ENCODE measurements around the gene LUC7L. TPM values are rescaled to one million over a fixed set of nuclear protein-coding genes. Genes with fewer than 3 reads are reported as not detected.

LUC7L gene
- total RNA-seq, 2 donors from 2014 or later = 101 to 171 TPM

DNA sequence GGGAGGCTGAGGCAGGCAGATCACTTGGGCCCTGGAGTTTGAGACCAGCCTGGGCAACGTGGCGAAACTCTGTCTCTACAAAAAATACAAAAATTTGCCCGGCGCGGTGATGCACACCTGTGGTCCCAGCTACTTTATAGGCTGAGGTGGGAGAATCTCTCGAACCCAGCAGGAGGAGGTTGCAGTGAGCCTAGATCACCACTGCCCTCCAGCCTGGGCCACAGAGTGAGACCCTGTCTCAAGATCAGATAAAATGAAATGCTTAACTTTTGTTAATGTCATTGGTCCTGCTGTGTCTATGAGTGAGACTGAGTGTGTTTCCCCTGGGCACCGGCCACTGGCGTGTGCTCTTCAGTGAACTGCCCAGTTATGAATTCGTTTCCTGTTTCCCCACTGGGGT is 15.9 kb upstream of the LUC7L start:
- Histone ChIP-seq H3K27me3 (replicated peaks; ENCODE audit: insufficient read depth) (no peaks in the 10 kb centered on the region), H3K36me3 (no peaks in the 10 kb centered on the region), H3K4me3 (no peak overlapping the region), H3K9me3 (no peaks in the 10 kb centered on the region), H3K27ac (no peak overlapping the region), H3K4me1 (ENCODE audit: control insufficient read depth in 1 of 2, low read depth in 2 of 2) (no peaks in the 10 kb centered on the region)
- no peak for ATAC-seq (ENCODE audit: insufficient number of reproducible peaks, low FRiP score, low read depth)
- TF ChIP-seq, protein P1, sequence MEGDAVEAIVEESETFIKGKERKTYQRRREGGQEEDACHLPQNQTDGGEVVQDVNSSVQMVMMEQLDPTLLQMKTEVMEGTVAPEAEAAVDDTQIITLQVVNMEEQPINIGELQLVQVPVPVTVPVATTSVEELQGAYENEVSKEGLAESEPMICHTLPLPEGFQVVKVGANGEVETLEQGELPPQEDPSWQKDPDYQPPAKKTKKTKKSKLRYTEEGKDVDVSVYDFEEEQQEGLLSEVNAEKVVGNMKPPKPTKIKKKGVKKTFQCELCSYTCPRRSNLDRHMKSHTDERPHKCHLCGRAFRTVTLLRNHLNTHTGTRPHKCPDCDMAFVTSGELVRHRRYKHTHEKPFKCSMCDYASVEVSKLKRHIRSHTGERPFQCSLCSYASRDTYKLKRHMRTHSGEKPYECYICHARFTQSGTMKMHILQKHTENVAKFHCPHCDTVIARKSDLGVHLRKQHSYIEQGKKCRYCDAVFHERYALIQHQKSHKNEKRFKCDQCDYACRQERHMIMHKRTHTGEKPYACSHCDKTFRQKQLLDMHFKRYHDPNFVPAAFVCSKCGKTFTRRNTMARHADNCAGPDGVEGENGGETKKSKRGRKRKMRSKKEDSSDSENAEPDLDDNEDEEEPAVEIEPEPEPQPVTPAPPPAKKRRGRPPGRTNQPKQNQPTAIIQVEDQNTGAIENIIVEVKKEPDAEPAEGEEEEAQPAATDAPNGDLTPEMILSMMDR (IDR thresholded peaks at IDR 0.05) = no peak
- DNase-seq (ENCODE audit: low spot score) = no peak

DNA sequence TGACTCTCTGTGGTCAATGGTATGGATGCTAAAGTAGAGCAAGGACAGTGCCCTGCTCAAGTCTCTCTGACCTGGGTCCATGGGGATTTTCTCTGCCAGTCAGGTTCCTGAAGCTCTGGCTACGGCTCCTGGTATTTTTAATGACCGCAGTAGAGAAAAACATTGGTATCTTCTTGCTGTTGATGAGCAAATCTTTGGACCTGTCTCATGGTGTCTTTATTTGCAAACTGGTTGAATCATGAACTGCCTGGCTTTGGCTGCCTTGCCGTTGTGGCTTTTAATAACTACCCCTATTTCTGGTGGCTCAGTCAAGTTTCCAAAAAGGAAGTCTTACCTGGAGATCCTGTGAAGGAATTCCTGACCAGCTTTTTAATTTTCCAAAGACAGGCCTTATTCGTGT is 14.1 kb upstream of the LUC7L start:
- no peak for DNase-seq (ENCODE audit: low spot score)
- Histone ChIP-seq H3K4me1 (ENCODE audit: control insufficient read depth in 1 of 2, low read depth in 2 of 2) (no peaks in the 10 kb centered on the region), H3K36me3 (no peaks in the 10 kb centered on the region), H3K27ac (no peak overlapping the region), H3K4me3 (no peak overlapping the region), H3K9me3 (no peaks in the 10 kb centered on the region), H3K27me3 (replicated peaks; ENCODE audit: insufficient read depth) (no peaks in the 10 kb centered on the region)
- no peak for ATAC-seq (ENCODE audit: insufficient number of reproducible peaks, low FRiP score, low read depth)
- TF ChIP-seq, protein P1 (IDR thresholded peaks at IDR 0.05) = no peak

DNA sequence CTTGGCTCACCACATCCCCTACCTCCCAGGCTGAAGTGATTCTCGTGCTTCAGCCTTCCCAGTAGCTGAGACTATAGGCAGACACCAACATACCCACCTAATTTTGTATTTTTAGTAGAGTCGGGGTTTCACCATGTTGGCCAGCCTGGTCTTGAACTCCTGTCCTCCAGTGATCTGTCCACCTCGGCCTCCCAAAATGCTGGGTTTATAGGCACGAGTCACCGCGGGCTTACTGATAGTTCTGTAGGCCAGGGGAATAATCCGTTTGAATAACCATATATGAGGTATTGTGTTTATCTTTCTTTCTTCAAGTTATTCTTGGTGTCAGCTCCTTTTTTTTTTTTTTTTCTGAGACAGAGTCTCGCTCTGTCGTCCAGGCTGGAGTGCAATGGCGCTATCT is 13.0 kb upstream of the LUC7L start:
- DNase-seq (ENCODE audit: low spot score) (no peak), ATAC-seq (ENCODE audit: insufficient number of reproducible peaks, low FRiP score, low read depth) (no peak)
- no peaks in the 10 kb centered on the region for H3K36me3 ChIP-seq
- no peaks in the 10 kb centered on the region for H3K9me3 ChIP-seq
- H3K27me3 ChIP-seq (replicated peaks; ENCODE audit: insufficient read depth) = no peaks in the 10 kb centered on the region
- TF ChIP-seq, protein P1 (IDR thresholded peaks at IDR 0.05) = no peak
- H3K4me1 ChIP-seq (ENCODE audit: control insufficient read depth in 1 of 2, low read depth in 2 of 2) = no peaks in the 10 kb centered on the region
- H3K27ac ChIP-seq = no peak overlapping the region
- no peak overlapping the region for H3K4me3 ChIP-seq

DNA sequence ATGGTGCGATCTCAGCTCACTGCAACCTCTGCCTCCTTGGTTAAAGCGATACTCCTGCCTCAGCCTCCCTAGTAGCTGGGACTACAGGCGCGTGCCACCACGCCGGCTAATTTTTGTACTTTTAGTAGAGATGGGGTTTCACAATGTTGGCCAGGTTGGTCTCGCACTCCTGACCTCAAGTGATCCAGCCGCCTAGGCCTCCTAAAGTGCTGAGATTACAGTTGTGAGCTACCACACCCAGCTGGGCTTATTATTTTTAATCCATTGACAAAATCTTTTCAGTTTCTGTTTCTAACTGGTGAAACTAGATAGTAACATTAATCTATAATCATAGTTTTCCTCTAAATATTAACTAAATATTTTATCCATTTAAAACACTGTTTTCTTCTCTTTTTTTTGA is 11.3 kb upstream of the LUC7L start:
- TF ChIP-seq, protein P1 (IDR thresholded peaks at IDR 0.05) = no peak
- H3K4me3 ChIP-seq = no peak overlapping the region
- H3K4me1 ChIP-seq (ENCODE audit: control insufficient read depth in 1 of 2, low read depth in 2 of 2) = peaks cover 3 to 6% of the 10 kb centered on the region in 2 donors
- ATAC-seq (ENCODE audit: insufficient number of reproducible peaks, low FRiP score, low read depth) (no peak), DNase-seq (ENCODE audit: low spot score) (no peak)
- no peaks in the 10 kb centered on the region for H3K9me3 ChIP-seq
- H3K36me3 ChIP-seq = no peaks in the 10 kb centered on the region
- H3K27me3 ChIP-seq (replicated peaks; ENCODE audit: insufficient read depth) = no peaks in the 10 kb centered on the region
- H3K27ac ChIP-seq = no peak overlapping the region

DNA sequence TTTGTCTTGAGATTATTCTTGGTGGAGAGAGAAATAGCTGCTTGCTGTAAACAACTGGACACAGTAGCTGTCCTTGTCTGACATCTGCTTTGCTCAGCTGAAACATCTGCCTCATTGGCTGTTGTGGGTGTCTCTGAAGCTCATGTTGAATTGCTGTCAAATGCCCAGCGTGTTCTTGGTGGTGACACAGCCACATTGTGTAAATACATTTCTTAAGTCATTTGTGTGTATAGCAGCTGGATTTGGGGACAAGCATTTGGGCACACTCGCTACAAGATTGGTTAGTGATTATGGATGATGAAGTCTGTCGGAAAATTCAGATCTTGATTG is 10.7 kb upstream of the LUC7L start:
- H3K27ac ChIP-seq = no peak overlapping the region

More for the DNA sequence above, 10.7 kb upstream of the LUC7L start:
- H3K27me3 ChIP-seq (replicated peaks; ENCODE audit: insufficient read depth) = no peaks in the 10 kb centered on the region
- H3K9me3 ChIP-seq = no peaks in the 10 kb centered on the region
- no peak overlapping the region for H3K4me3 ChIP-seq
- H3K36me3 ChIP-seq = no peaks in the 10 kb centered on the region
- TF ChIP-seq, protein P1 (IDR thresholded peaks at IDR 0.05) = no peak
- DNase-seq (ENCODE audit: low spot score) (no peak), ATAC-seq (ENCODE audit: insufficient number of reproducible peaks, low FRiP score, low read depth) (no peak)
- peaks cover 5 to 9% of the 10 kb centered on the region in 2 donors for H3K4me1 ChIP-seq (ENCODE audit: control insufficient read depth in 1 of 2, low read depth in 2 of 2)

Data from thoracic aorta (tissue), 2 donors.